Lower leg skin (tissue), 4 donors: ENCODE data around the gene CBFA2T3. TPM values are rescaled to one million over a fixed set of nuclear protein-coding genes. Genes with fewer than 3 reads are reported as not detected.

ENCODE experiments used
- DNase-seq, 2 donors: peaks; one replicate each; pipeline ENCODE4 v3.0.0-alpha.2; 2019; ENCODE audit warnings: low spot score in 2 of 2
- H3K4me3 ChIP-seq: fragments of 200-600 bp; sonication (generic); 2 replicates; pipeline ENCODE4 v1.5.1; 2017; ENCODE audit warnings: mild to moderate bottlenecking, low read depth; ENCODE audit not compliant: poor library complexity, severe bottlenecking
- CTCF ChIP-seq, 3 donors: fragments of 450-650 bp; IDR thresholded peaks; one replicate each; pipeline ENCODE4 v1.5.1; 2016; ENCODE audit warnings: antibody characterized with exemption in 3 of 3, mild to moderate bottlenecking in 3 of 3, moderate library complexity in 2 of 3
- POLR2A ChIP-seq, 2 donors: fragments of 450-650 bp; IDR thresholded peaks; one replicate each; pipeline ENCODE4 v1.6.1; 2016 to 2017; ENCODE audit warnings: antibody characterized with exemption in 2 of 2, mild to moderate bottlenecking in 1 of 2, moderate library complexity in 1 of 2
- WGBS, 2 donors: methylation state at CpG; one replicate each; pipeline ENCODE4 v1.1.5; 2018; 5-methylcytosine and 5-hydroxymethylcytosine counted together
- intact Hi-C: fragments of 100-400 bp; cut with DNase I; formaldehyde crosslinking; loops from one replicate; pipeline ENCODE4 v1.15.0; 2023; ENCODE audit warnings: low total_unique reads
- total RNA-seq, 4 donors: library from RNA; depleted of rRNA; stranded (reverse); fragments of >200 nt; gene quantifications; one replicate each; pipeline ENCODE4 v1.1.0, GENCODE V29; 2016

The CBFA2T3 gene
- total RNA-seq, 4 donors from 2014 or later = 0.93 to 4.4 (median 2.9) TPM

DNA sequence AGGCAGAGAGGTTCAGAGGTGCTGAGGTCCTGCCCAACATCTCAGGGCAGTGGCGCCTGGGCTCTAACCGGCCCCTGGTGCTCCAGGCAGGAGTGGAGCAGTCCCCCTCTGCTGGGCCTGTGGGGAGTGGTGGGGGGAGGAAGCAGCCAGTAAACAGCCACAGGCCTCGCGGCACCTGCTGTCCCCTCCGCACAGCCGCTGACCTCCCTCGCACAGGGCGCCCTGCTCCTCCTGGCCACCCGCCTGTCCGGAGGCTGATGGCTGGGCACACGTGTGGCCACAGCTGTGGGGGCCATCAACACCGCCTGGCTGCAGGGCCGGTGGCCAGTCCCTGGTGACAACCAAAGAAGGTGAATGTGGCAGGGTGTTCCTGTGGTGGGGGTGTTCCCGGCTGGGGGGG, 73.7 kb downstream of the CBFA2T3 start:
- TF ChIP-seq CTCF (IDR thresholded peaks at IDR 0.05) (no peak), POLR2A (IDR thresholded peaks at IDR 0.05) (no peak)
- no peak overlapping the region for H3K4me3 ChIP-seq
- WGBS, 2 donors = 50 to 78% methylated on average over 3 to 14 of the region's 14 CpGs
- DNase-seq = no peak
- intact Hi-C loops = no loop called here

DNA sequence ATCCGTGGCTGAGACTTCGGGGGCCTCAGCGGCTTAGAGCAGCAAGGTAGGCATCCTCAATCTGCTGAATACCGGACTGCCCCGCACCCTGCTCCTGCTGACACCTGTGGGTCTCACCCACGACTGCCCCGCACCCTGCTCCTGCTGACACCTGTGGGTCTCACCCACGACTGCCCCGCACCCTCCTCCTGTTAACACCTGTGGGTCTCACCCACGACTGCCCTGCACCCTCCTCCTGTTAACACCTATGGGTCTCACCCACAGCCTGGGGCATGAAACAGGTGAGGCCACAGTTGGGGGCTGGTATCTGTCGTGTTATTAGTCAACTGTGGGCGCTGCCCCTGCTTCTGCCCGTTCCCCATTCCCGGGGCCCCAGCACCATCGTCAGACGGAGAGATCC, 74.3 kb downstream of the CBFA2T3 start:
- TF ChIP-seq CTCF (IDR thresholded peaks at IDR 0.05) (no peak), POLR2A (IDR thresholded peaks at IDR 0.05) (no peak)
- intact Hi-C loops = no loop called here
- DNase-seq = no peak
- H3K4me3 ChIP-seq = no peak overlapping the region
- WGBS, 2 donors = 68 to 70% methylated on average over 16 of the region's 16 CpGs

DNA sequence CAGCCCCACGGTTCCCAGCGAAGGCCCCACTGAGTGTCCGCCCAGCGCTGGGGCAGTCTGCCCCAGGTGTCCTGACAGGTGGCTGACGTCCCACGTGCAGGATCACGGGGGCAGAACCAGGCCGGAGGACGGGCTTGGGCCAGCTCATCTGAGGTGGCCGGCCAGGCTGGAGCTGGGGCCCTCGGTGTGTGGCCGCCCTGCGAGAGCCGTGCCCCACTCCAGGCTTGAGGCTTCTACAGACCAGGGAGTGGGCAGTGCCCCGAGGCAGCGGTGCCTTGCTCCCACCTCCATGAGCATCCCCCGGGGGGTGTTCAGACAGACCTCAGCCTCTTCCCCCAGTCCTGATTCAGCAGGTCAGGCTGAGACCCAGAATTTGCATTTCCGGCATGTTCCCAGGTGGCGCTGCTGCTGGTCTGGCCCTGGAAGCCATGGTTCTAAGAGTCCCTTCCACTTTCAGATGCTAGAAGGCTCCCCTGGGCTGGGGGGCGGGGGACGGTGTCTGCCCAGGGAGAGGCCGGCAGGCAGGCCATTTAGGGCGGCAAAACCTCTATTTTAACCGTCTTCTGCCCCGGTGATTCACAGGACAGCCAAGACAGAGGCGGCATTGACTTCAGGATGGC, 75.2 kb downstream of the CBFA2T3 start:
- 91 to 92% methylated on average over 25 to 26 of the region's 26 CpGs for WGBS, 2 donors
- TF ChIP-seq CTCF (IDR thresholded peaks at IDR 0.05) (no peak), POLR2A (IDR thresholded peaks at IDR 0.05) (no peak)
- no peak for DNase-seq
- intact Hi-C loops = no loop called here
- H3K4me3 ChIP-seq = no peak overlapping the region

DNA sequence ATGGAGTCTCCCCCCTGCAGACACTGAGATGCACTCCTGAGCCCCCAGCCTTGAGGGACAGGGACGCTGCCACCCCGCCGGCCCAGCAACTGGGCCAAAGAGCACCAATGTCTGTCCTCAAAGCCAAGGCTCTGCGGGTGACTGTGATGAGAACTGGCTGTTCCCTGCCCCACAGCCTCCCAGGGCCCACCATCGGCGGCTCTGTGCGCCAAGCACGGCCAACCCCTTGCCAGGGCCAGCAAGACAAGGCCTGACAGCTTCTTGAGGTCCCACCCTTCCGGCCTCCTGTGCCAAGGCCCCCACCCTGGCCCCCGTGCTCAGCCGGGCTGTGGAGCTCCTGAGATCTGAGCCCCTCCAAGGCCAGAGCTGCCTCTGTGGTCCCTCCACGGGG, 76.3 kb downstream of the CBFA2T3 start:
- no peak for DNase-seq
- no peak overlapping the region for H3K4me3 ChIP-seq
- intact Hi-C loops = no loop called here
- TF ChIP-seq CTCF (IDR thresholded peaks at IDR 0.05) (no peak), POLR2A (IDR thresholded peaks at IDR 0.05) (no peak)
- 79% methylated on average over 5 to 11 of the region's 12 CpGs for WGBS, 2 donors

DNA sequence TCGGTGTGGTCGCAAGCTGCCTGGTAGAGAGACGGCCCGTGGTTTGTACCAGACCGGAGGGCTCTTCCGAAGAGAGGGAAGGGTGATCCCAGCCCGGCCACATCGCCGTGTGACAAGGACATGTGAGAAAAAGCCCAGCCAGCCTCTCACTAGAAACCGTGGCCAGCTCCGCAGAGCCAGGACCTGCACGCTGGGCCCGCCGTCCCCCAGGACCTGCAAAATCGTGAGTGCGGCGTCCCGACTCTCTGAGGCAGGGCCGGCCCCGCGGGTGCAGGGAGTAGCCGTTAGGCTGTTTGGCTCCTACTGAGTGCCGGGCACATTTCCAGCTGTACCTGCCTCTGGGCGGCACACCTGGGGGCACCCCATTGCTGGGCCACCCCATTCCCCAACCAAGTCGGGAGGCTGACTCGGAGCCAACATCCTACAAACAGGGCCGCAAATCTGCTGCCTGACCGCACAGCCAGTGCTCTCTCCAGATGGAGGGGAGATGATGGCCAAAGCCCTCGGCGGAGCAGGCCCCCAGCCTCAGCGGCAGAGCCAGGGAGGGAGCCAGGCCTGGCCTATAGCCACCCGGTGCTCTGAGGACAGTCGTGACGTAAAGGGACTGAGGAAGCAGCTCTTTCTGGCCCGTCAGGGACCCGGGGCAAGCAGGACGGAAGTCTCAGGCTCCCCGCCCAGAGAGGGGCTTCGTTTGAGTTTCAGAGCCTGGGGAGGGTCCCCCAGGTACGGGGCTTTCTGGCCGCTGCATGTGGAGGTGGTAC, 76.9 kb downstream of the CBFA2T3 start:
- no peak for DNase-seq
- TF ChIP-seq CTCF (IDR thresholded peaks at IDR 0.05) (no peak), POLR2A (IDR thresholded peaks at IDR 0.05) (no peak)
- intact Hi-C loops = no loop called here
- H3K4me3 ChIP-seq = no peak overlapping the region
- WGBS, 2 donors = 64 to 65% methylated on average over 17 to 29 of the region's 41 CpGs
